HG03442 (cell line): Measurements from ENCODE around the gene ETV3L.
"Not testable (repeated sequence)": the region's sequence is repeated elsewhere in the genome, so short reads cannot be mapped to it uniquely, and the experiment has no call there.

Experiments
- ATAC-seq: cut with Tn5 transposase; IDR thresholded peaks from one replicate; pipeline ENCODE4 v1.9.1; 2021; ENCODE audit warnings: mild to moderate bottlenecking, moderate library complexity; ENCODE audit not compliant: unreplicated experiment

The ETV3L gene

DNA sequence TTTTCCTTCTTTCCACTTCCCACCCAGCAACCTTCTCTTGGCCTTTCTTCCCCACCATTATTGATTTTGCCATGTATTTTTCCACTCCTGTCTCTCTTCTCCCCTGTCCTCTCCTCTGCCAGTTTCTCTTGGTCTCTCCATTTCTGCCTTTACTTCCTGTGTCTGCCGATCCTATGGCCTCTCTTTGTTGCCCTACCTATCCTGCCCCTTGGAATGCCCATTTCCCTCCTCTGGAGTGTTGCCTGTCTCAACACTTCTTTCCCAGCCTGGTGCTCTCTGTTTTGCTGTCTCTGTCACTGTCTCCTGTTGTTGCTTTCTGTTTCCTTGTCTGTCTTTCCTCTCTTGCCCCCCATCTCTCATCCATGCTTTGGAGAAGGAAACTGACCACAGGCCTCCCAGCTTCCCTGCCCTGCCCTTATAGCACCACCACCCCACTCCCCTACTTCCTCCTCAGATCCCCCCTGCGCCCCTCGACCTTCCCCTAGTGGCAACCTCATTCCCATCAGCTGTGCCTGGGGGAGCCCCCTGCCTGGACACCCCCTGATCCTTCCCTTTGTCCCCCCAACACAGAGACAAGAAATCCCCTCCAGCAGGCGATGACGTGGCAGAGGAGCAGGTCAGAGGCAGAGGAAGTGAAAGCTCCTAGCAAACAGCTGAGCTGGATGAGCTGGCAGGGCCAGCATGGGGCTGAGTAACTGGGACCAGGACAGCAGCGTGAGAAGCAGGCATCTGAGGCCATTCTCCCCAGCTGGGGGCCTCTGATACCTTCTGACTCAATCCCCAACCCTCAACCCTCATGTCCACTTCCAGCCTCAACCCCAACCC is 6.6 kb upstream of the ETV3L start:
- ATAC-seq: peak; percentile 89

DNA sequence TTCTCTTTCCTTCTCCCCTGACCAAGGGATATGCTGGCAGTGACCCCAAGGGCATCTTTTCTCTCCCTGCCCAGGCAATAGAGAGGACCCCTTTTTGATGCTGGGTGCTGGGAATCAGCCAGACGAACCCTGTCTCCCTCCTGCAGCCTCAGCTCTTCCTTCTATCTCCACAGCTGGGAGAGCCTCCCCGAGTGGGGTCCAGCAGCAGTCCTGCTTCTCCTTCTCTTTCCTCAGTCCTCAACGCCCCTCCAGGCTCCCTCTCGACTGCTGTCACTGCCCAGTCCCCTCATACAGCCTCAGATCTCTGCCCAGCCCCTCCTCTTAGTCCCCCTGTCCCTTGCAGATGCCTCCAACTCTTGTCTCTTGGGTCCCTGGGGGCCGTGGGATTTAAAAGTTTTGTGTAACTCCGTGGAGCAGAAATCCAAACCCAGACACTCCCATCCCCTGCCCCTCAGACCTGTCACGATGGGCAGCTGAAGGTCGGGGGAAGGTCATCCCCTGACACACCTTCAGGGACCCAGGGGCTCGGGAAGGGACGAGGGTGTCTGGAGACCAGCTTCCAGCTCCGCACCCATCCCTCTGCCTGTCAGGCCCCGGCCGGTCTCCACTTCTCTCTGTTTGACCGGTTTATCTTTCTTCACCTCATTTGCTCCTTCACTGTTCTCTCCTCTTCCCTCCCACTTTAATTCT is 5.8 kb upstream of the ETV3L start:
- no peak for ATAC-seq

DNA sequence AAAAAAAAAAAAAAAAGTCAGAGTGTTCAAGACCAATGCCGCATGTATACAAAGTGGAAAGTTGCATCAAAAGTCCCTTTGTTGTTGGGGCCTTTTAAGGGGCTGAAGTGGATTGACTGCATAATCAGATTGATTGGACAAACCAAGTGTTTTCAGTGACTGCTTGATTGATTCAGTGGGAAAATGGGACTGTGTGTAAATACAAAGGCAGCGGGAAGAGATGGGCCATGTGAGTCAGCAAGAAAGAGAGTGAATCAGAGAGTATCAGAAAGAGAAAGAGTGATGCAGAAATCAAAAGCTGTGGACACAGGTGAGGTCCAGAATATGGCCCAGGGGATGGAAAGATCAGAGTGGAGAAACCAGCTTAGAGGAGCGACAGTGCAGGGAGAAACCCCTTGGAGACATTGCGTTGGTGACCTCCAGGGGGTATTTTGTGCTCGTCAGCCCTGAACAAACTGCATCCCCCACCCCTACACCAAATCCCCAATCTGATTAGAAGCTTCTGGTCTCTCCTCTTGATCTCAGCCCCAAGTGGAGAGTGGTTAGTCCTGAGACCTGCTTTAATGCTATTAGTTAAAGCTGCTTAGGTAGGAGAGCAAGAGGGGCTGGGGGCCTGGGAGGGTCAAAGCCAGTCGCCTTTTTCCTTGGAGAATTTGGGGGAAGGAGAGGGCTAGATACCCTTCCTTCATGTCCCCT is 5.1 kb upstream of the ETV3L start:
- ATAC-seq: no peak

DNA sequence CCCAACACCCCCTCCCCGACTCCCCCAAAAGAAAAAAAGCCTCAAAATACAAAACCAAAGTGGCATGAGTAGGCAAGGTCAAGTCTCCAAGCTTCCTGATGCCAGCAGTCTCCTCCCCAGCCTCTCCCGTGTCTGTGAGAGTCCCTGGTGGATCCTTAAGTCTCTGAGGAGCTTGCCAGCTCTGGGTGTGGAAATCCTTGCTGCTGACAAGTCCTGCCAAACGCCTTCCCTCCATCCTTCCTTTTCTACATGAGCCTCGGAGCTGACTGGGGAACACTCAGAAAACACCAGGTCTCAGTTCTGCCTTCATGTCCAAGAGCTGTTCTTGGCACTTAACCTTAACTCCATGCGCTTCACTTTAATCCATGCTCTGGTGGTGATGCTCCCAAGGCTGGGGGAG is 3.7 kb upstream of the ETV3L start:
- ATAC-seq: no peak

DNA sequence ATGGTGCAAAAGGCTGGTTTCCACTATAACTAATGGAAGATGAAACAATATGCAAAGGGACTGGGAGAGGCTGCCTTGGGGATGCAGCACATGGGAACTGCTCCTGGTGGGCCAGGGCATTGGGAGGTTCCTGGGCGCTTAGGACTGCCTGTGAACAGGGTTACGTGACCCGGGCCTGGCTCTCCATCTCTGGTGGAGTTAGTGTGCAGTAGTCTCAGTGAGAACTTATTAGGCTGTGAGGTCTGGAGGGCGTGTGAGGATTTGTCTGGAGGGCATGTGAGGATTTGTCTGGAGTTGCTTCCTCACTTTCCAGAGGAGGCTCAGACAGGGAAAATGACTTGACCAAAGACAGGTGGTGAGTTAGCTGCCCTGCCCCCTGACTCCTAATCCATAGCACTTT is 1.5 kb upstream of the ETV3L start:
- no peak for ATAC-seq

DNA sequence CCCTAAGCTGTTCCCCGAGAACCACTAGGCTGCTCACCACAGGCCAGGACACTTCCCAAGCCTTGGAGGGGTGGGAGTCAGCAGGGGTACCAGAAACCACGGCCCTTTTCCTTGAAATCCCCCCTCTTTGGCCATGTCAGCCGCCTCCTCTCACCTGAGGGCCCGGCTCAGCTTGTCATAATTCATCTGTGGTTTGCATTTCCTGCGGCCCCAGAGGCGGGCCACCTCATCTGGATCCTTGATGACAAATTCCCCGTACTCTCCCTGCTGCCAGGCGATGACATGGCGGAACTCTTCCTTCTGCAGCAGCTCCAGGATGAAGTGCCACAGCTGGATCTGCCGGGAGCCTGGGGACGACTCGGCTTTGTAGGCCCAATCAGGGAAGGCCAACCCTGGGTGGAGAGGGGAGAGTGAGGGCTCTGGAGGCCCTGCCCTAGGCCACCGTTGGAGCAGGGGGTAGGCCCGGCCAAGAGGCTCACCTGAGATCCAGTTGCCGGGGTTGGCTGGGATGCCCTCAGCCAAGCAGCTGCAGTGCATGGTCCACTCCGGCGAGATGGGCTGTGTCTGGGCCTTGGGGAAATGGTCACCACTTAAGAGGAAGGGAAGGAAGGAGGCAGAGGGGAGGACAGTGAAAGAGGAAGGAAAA is 498 bp downstream of the ETV3L start:
- not testable (repeated sequence) for ATAC-seq

DNA sequence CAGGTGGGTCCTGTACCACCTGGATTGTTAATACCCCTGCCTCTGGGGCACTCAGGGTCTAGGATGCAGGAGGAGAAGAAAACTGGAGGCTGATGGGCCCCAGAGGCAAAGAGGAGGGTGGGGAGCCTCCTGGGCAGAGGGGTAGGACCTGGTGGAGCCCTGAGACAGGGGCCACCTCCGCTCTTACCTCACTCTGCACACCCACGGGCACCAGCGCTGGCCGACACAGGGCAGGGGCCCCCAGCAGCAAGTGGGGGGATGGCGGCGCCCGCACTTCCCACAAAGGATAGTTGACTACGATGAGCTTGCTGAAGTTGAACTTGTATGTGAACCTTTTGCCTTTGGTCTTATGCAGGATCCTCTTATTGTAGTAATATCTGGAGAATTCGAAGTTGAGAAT is 1.1 kb downstream of the ETV3L start:
- ATAC-seq: no peak

DNA sequence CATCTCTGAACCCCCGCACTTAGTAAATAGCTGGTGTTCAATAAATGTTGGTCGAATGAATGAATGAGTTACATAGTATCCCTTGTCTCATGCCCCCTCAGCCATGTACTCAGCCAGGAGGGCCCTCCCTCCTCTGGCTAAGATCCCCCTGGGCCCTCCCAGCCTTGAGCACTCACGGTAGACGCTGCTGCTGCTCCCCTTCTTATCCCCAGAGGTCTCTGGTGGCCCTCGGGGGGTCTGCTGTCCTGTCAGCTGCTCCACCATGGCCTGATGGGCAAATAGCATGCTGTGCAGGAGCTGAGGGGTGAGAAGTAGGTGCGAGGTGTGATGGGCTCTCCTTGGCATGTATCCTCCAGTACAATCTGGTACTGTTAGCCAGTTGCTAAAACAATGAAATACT is 1.9 kb downstream of the ETV3L start:
- ATAC-seq: no peak

DNA sequence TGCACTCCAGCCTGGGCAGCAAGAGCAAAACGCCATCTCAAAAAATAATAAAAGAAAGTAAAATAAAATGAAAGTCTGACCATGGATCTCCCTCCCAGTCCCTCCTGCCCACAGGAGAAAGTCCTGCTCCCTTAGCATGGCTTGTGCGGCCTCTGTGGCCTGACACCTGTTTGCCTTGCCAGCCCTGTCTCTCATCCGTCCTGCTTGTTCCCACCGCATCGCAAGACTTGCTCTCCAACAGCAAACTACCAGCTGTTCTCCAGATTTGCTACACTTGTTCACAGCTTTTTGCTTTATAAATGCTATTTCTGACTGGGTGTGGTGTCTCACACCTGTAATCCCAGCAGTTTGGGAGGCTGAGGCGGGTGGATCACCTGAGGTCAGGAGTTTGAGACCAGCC is 2.7 kb downstream of the ETV3L start:
- no peak for ATAC-seq

DNA sequence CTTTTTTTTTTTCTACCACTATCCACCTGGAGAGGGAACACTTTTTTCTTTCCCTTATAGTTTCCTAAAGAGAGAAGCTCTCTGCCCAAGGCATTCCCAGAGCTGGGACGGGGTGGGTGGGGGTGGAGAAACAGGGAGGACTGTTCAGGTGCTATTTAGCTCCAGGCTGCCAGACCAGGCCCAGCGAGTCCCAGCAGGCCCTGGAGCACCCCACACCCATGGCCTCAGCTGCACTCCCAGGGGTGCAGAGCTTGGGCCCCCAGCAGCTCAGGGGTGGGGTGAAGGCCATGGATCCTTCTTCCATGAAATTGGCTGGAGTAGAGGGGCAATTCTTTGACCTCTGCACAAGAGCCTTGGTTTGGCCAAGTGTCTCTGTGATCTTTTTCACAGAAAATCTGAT is 4.1 kb downstream of the ETV3L start:
- no peak for ATAC-seq

DNA sequence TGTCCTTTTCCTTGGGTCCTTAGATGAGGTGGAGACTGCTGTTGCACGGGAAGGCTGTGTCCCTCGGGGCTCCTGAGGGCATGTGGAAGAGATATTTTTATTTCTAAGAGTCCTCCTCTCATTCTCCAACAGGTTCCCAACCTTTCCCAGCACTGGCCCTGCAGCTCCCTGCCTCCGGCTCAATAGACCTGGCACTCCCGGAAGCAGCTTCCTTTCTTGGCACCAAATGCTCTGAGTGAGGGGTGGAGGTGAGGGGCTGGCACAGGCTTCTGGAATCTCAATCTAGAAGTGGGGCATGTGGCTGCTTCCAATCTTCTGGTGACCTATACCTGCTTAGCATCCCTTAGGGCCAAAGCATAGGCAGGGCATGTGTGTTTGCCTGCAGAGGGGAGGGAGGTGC is 4.5 kb downstream of the ETV3L start:
- ATAC-seq: no peak

DNA sequence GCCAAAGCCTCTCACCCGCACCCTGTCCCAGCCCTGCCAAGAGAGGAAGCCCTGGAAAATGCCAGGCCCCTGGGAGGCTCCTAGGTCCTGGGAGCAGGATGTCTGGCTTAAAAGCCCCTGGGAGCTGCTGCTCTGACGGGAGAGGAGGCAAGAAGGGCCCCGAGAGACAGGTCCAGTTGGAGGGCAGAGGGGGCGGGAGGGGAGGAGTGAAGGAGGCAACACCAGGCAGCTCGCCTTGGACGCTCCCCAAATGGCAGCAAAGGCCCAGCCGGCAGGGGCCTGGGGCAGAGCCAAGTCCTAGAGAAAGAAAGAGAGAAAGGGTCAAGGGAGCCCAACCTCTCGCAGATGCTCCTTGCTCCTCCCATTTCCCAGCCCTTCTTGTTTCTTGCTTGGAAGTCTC is 6.8 kb downstream of the ETV3L start:
- no peak for ATAC-seq

DNA sequence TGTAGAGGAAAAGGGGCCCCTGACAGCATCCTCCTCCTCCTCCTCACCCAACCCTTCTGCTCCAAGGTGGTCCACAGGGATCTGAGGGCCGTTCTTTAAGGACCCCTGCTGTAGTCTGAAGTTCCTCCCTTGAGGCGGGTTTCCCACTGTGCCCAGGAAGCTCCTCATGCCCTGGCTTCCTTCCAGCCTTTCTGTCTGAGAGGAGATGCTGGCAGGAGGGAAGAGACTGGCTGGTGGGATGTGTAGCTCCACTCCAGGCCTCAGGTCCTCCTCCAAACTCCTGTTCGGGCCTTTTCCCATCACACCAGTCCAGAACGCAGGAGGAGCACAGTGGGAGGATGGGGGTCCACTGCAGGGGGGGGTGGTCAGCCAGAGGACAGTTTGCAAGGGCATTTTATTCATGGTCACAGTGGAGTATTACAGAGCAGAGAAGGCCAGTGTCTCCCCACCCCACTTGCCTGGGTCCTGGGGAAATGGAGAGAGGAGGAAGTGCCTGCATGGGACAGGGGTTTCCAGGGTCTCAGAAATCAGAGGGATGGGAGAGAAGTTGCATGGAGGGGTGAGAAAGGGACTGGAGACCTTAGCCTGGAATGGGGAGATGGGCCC is 7.8 kb downstream of the ETV3L start:
- ATAC-seq: no peak

DNA sequence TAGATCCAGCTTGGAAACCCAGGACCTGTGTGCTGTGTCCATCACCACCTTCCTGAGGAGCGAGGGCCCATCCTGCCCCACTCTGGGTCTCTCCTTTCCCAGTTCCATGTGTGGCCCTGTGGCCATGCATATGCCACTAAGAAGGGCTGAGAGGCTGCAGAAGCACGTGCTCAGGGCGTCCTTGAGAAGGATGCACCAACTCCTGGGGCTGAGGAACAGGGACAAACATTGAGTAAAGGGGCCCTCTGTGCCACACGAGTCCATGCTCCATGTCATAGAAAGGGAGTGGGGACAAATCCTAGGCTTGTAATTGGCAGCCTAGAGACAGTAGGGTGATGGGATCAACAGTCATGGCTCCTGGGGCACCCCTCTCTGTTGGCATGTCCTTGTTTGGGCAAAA is 8.4 kb downstream of the ETV3L start:
- no peak for ATAC-seq

DNA sequence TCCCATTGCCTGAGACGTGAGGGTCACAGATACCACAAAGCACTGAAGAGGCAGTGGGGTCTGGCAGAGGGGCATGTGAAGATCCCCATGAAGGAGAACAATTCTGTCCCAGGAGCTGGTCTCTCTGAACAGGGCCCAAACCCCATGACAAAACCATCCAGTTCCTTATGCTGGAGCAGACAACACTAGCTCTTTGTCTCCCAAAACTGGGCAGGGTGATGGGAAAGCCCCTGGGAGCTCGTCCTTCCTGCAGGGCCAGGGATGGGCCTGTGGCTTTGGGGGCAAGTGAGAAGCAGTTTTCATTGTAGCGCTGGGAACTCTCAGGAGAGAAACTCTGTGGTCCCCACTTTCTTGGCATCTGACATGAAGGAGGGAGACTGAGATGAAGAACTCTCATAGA is 8.8 kb downstream of the ETV3L start:
- ATAC-seq: no peak

DNA sequence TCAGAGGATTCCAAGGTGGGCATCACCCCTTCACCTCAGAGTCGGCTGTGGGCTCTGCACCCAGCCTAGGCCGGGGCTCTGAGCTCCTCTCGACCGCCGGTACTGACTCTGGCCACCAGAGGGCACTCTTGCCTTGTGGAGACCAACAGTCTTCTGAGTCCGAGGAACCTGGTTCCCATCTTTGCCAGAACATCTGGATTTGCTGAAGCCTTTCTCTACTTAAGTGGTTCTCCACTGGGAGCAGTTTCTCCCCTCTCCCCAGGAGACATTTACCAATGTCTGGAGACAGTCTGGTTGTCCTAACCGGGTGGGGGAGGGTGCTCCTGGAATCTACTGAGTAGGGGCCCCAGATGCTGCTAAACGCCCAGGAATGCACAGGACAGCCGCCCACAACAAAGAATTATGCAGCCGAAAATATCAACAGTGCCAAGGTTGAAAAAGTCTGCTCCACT is 9.4 kb downstream of the ETV3L start:
- ATAC-seq: peak; percentile 47

DNA sequence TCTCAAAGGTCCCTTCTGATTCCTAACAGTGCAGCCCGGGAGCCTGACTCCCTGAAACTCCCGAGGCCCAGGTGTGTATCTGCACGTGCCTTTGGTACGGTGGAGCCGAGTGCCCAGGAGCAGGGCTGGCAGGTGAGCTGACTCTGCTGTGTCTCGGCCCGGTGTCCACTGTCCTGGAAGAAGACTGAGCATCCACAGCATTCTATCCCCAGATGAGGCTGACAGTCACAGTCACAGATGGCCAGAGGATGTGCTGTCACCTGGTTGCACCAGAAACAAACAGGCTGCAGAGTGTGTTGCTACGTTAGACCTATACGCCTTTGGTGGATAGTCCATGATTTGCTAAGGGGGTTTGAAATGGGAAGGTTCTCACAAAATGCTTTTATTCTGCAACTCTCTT is 9.8 kb downstream of the ETV3L start:
- ATAC-seq: no peak

DNA sequence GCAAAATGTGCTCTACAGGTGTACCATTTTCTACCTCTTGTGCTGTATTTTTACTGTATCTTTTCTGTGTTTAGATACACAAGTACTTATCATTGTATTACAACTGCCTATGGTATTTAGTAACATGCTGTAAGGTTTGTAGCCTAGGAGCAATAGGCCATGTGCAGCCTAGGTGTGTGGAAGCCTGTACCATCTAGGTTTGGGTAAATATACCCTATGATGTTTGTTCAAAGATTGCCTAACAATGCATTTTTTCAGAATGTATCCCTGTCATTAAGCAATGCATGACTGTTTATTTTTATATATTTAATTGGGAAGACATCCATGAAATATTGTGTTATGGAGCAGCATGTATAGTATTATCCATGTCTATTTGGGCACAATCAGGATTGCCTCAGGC is 11.0 kb downstream of the ETV3L start:
- ATAC-seq: no peak

DNA sequence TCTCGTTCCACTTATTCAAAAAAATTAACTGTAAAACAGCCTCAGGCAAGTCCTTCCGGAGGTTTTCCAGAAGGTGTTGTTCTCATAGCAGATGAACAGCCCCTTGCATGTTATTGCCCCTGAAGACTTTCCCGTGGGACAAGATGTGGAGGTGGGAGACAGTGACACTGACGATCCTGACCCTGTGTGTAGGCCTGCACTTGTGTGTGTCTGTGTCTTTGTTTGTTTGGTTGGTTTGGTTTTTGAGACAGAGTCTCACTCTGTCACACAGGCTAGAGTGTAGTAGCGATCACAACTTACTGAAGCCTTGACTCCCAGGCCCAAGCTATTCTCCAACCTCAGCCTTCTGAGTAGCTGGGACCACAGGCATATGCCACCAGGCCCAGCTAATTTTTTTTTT is 12.6 kb downstream of the ETV3L start:
- no peak for ATAC-seq

DNA sequence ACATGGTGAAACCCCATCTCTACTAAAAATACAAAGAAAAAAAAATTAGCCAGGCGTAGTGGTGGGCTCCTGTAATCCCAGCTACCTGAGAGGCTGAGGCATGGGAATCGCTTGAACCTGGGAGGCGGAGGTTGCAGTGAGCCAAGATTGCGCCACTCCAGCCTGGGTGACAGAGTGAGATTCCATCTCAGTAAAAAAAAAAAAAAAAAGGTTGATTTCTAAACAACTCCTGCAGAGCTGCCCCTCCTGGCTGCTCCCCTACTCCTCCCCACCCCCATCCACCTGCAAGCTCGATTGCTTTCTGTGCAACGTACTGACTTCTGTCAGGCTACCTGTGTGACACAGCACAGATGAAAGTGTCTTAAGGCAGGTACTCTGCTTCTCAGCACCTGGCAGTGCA is 13.3 kb downstream of the ETV3L start:
- no peak for ATAC-seq

DNA sequence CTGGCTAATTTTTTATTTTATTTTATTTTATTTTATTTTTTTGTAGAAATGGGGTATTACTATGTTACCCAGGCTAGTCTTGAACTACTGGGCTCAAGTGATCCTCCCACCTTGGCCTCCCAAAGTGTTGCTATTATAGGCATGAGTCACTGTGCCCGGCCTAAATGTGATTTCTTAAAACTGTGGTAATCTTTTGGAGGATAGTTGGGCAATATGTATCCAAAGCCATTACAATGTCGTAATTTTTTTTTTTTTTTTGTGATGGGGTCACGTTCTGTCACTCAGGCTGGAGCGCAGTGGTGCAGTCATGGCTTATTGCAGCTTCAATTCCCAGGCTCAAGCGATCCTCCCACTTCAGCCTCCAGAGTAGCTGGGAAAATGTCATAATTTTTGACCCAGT is 14.2 kb downstream of the ETV3L start:
- no peak for ATAC-seq
